HEK293 (cell line): ENCODE results near the gene ARHGEF11.

Experiments used
- CTCF ChIA-PET: fragments of 350-600 bp; formaldehyde crosslinking; extraction: SDS; loops from one replicate; lab custom pipeline; 2021; ENCODE audit warnings: antibody characterized with exemption; lab: Yijun Ruan, JAX
- POLR2A ChIA-PET: fragments of 300-600 bp; formaldehyde crosslinking; extraction: SDS; loops from one replicate; lab custom pipeline; 2020; ENCODE audit warnings: antibody characterized with exemption, inconsistent platforms; lab: Yijun Ruan, JAX
- H3K27ac ChIP-seq: fragments of 200-500 bp; sonication (Bioruptor generic); 2 replicates; pipeline ENCODE4 v1.5.1; 2014; ENCODE audit warnings: low read depth, low read length, control low read depth, inconsistent platforms; ENCODE audit errors: extremely low read depth
- H3K36me3 ChIP-seq, 2 experiments: fragments of 200-500 bp in 1 of 2; sonication (Bioruptor generic) in 1 of 2; 1 replicate in 1 of 2; 2 replicates in 1 of 2; pipeline ENCODE4 v1.5.1; 2014 to 2017; ENCODE audit warnings: inconsistent platforms in 2 of 2, low read length in 2 of 2; ENCODE audit not compliant: control insufficient read depth in 2 of 2, insufficient read depth in 1 of 2
- H3K4me1 ChIP-seq: fragments of 200-500 bp; sonication (Bioruptor generic); 2 replicates; pipeline ENCODE4 v1.5.1; 2014; ENCODE audit warnings: mild to moderate bottlenecking, low read length, inconsistent platforms; ENCODE audit not compliant: control insufficient read depth, insufficient read depth
- H3K4me3 ChIP-seq: 2 replicates; pipeline ENCODE4 v1.5.1; 2011; ENCODE audit warnings: low read depth, mild to moderate bottlenecking, control low read depth, low read length, moderate library complexity
- H3K9me3 ChIP-seq: fragments of 200-500 bp; sonication (Bioruptor generic); 2 replicates; pipeline ENCODE4 v1.5.1; 2014; ENCODE audit warnings: low read depth, low read length, inconsistent platforms; ENCODE audit not compliant: control insufficient read depth, insufficient read depth
- BCL11A ChIP-seq: fragments of 450-650 bp; formaldehyde crosslinking; IDR thresholded peaks from 2 replicates; pipeline ENCODE4 v1.5.1; 2016; ENCODE audit warnings: low read depth, missing biosample characterization, missing genetic modification characterization
- EGR2 ChIP-seq: fragments of 450-650 bp; formaldehyde crosslinking; IDR thresholded peaks from 2 replicates; pipeline ENCODE4 v1.5.1; 2016; ENCODE audit warnings: low read depth, missing biosample characterization, missing genetic modification characterization
- GLIS1 ChIP-seq: fragments of 450-650 bp; formaldehyde crosslinking; IDR thresholded peaks from 2 replicates; pipeline ENCODE4 v1.5.1; 2016; ENCODE audit warnings: missing biosample characterization, missing genetic modification characterization
- KLF1 ChIP-seq: fragments of 450-650 bp; formaldehyde crosslinking; IDR thresholded peaks from 2 replicates; pipeline ENCODE4 v1.5.1; 2016; ENCODE audit warnings: missing biosample characterization, missing genetic modification characterization
- KLF16 ChIP-seq: fragments of 450-650 bp; formaldehyde crosslinking; IDR thresholded peaks from 2 replicates; pipeline ENCODE4 v1.5.1; 2017; ENCODE audit warnings: missing biosample characterization, missing genetic modification characterization
- PATZ1 ChIP-seq: fragments of 450-650 bp; formaldehyde crosslinking; IDR thresholded peaks from 2 replicates; pipeline ENCODE4 v1.5.1; 2016; ENCODE audit warnings: missing biosample characterization, missing genetic modification characterization
- PRDM1 ChIP-seq: fragments of 450-650 bp; formaldehyde crosslinking; IDR thresholded peaks from 2 replicates; pipeline ENCODE4; 2016; ENCODE audit warnings: missing biosample characterization, missing genetic modification characterization
- SP2 ChIP-seq: fragments of 450-650 bp; formaldehyde crosslinking; IDR thresholded peaks from 2 replicates; pipeline ENCODE4 v1.5.1; 2016; ENCODE audit warnings: missing biosample characterization, missing genetic modification characterization
- WT1 ChIP-seq: fragments of 450-650 bp; formaldehyde crosslinking; IDR thresholded peaks from 2 replicates; pipeline ENCODE4 v1.5.1; 2016; ENCODE audit warnings: missing biosample characterization, missing genetic modification characterization
- YY1 ChIP-seq: fragments of 450-650 bp; formaldehyde crosslinking; IDR thresholded peaks from 2 replicates; pipeline ENCODE4 v1.5.1; 2018; ENCODE audit warnings: missing biosample characterization, missing genetic modification characterization
- ZBTB17 ChIP-seq: fragments of 450-650 bp; formaldehyde crosslinking; IDR thresholded peaks from 2 replicates; pipeline ENCODE4 v1.5.1; 2016; ENCODE audit warnings: missing biosample characterization, missing genetic modification characterization
- ZFHX2 ChIP-seq: fragments of 450-650 bp; formaldehyde crosslinking; conservative IDR thresholded peaks from 2 replicates; pipeline ENCODE4 v1.5.1; 2016; ENCODE audit warnings: missing biosample characterization, missing genetic modification characterization
- ZIC2 ChIP-seq: fragments of 450-650 bp; formaldehyde crosslinking; IDR thresholded peaks from 2 replicates; pipeline ENCODE4 v1.5.1; 2016; ENCODE audit warnings: missing biosample characterization, missing genetic modification characterization
- ZNF174 ChIP-seq: fragments of 450-650 bp; formaldehyde crosslinking; IDR thresholded peaks from 2 replicates; pipeline ENCODE4 v1.5.0; 2017; ENCODE audit warnings: missing biosample characterization, mild to moderate bottlenecking, missing genetic modification characterization
- ZNF530 ChIP-seq: fragments of 450-650 bp; formaldehyde crosslinking; IDR thresholded peaks from 2 replicates; pipeline ENCODE4 v1.5.1; 2016; ENCODE audit warnings: low read depth, missing biosample characterization, missing genetic modification characterization
- ZNF624 ChIP-seq: fragments of 450-650 bp; formaldehyde crosslinking; IDR thresholded peaks from 2 replicates; pipeline ENCODE4 v1.5.1; 2017; ENCODE audit warnings: missing biosample characterization, missing genetic modification characterization
- ZNF654 ChIP-seq: fragments of 450-650 bp; formaldehyde crosslinking; IDR thresholded peaks from 2 replicates; pipeline ENCODE4 v1.5.1; 2016; ENCODE audit warnings: low read depth, missing biosample characterization, missing genetic modification characterization
- TF ChIP-seq, protein P1 (sequence below): fragments of 450-650 bp; formaldehyde crosslinking; IDR thresholded peaks from 2 replicates; pipeline ENCODE4 v1.5.1; 2016; ENCODE audit warnings: missing biosample characterization, missing genetic modification characterization
- TF ChIP-seq, protein P2 (sequence below): fragments of 450-650 bp; formaldehyde crosslinking; IDR thresholded peaks from 2 replicates; pipeline ENCODE4 v1.5.1; 2017; ENCODE audit warnings: missing biosample characterization, missing genetic modification characterization

ARHGEF11 gene

DNA sequence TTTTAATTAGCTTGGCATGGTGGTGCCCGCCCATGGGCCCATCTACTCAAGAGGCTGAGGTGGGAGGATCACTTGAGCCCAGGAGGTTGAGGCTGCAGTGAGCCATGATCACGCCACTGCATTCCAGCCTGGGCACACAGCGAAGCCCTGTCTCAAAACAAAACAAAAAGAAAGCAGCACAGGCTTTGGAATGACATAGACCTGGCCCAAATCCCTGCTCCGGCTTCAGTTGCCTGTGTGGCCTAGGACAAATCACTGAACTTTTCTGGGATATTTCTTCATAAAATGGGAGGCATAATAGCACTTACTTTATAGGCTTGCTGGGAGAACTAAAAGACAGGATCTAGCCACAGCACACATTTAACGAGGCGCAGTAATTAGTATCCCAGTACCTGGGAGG lies 149.6 kb downstream of the ARHGEF11 start:
- Histone ChIP-seq H3K27ac (no peak overlapping the region), H3K9me3 (no peaks in the 10 kb centered on the region)
- TF ChIP-seq GLIS1 (peak; percentile 87), ZNF530 (tag by site-specific recombination) (no peak)
- TF ChIP-seq, all 188 proteins: peak for 1
- no peaks in the 10 kb centered on the region for H3K4me1 ChIP-seq
- ChIA-PET CTCF (interaction anchor here (0.6 to 0.9 kb wide), 3 partner anchors 41 to 765 kb away, joined by 3 to 4 read pairs (median 3); no protein-coding TSS in a partner anchor), POLR2A (no interaction called here)
- H3K4me3 ChIP-seq: no peak overlapping the region
- H3K36me3 ChIP-seq: no peaks in the 10 kb centered on the region

- H3K4me3 ChIP-seq: no peak overlapping the region
- TF ChIP-seq, protein P1, sequence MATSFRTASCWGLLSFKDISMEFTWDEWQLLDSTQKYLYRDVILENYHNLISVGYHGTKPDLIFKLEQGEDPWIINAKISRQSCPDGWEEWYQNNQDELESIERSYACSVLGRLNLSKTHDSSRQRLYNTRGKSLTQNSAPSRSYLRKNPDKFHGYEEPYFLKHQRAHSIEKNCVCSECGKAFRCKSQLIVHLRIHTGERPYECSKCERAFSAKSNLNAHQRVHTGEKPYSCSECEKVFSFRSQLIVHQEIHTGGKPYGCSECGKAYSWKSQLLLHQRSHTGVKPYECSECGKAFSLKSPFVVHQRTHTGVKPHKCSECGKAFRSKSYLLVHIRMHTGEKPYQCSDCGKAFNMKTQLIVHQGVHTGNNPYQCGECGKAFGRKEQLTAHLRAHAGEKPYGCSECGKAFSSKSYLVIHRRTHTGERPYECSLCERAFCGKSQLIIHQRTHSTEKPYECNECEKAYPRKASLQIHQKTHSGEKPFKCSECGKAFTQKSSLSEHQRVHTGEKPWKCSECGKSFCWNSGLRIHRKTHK: no peak
- 0 out of 2 replicates have a peak, but pooled peaks have one; percentile 27 for TF ChIP-seq PRDM1 (tag by site-specific recombination)
- TF ChIP-seq BCL11A (tag by site-specific recombination): no peak
- TF ChIP-seq ZNF654 (tag by site-specific recombination): no peak
- TF ChIP-seq WT1 (tag by site-specific recombination): no peak
- peak; percentile 65 for TF ChIP-seq ZBTB17 (tag by site-specific recombination)
- TF ChIP-seq, all 188 proteins: peak for 2
- Histone ChIP-seq H3K27ac (no peak overlapping the region), H3K9me3 (no peaks in the 10 kb centered on the region), H3K4me1 (no peaks in the 10 kb centered on the region), H3K36me3 (no peaks in the 10 kb centered on the region)
- ChIA-PET CTCF (interaction anchor here (0.6 to 1.5 kb wide), 6 partner anchors 15 to 764 kb away, joined by 3 to 9 read pairs (median 4); no protein-coding TSS in a partner anchor), POLR2A (no interaction called here)
Measured at GRCh38 chr1:156895455-156895812, 150.1 kb downstream of the ARHGEF11 start.

DNA sequence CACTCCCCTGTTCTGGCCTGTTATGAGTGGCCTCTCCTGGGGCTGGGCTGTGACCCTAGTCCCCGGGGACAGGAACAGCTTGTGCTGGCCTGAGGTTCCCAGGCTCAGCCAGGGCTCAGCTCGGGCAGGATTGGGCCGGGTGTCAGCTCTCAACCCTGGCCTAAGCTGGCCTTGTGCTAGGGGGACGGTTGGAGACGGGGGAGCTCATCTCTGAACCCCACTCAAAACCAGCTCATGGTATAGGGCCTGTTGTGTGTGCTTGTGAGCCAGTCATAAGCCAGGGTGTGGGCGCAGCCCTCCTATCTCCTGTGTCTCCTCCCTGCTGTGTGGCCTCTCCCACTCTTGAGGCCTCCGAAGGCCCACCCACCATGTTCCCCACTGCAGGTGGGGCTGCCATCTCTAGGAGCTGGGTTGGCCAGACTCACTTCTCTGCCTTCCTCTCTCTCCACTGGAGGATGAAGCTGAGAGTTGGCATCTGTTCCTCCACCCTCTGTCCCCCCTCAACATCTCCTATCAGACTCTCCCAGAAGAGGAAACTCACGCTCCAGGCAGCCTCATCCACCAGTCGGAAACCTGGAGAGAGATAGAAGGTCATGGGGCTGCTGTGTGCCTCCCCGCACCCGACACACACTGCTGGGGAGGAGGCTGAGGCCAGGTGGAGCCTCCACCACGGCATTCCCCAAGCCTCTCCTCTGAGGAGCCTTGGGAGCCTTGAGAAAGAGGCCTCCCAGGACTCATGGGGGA lies 150.7 kb downstream of the ARHGEF11 start:
- no peaks in the 10 kb centered on the region for H3K4me1 ChIP-seq
- H3K9me3 ChIP-seq: no peaks in the 10 kb centered on the region
- no peak overlapping the region for H3K27ac ChIP-seq
- no peaks in the 10 kb centered on the region for H3K36me3 ChIP-seq
- ChIA-PET POLR2A (interaction anchor here (0.6 to 1.2 kb wide), 2 partner anchors 73 to 168 kb away, joined by 3 to 6 read pairs; no protein-coding TSS in a partner anchor), CTCF (interaction anchor here (0.7 to 10.2 kb wide), 10 partner anchors 16 to 289 kb away, joined by 3 to 136 read pairs (median 6); no protein-coding TSS in a partner anchor)
- TF ChIP-seq KLF16 (tag by site-specific recombination) (no peak), ZFHX2 (tag by site-specific recombination) (peak; percentile 87), GLIS1 (peak; percentile 88), ZIC2 (tag by site-specific recombination) (0 out of 2 replicates have a peak, but pooled peaks have one; percentile 25), KLF1 (peak; percentile 50; the same call in 1 of the 2 replicates), EGR2 (tag by site-specific recombination) (peak; percentile 89), YY1 (tag by site-specific recombination) (no peak), SP2 (tag by site-specific recombination) (0 out of 2 replicates have a peak, but pooled peaks have one; percentile 19)
- no peak overlapping the region for H3K4me3 ChIP-seq

DNA sequence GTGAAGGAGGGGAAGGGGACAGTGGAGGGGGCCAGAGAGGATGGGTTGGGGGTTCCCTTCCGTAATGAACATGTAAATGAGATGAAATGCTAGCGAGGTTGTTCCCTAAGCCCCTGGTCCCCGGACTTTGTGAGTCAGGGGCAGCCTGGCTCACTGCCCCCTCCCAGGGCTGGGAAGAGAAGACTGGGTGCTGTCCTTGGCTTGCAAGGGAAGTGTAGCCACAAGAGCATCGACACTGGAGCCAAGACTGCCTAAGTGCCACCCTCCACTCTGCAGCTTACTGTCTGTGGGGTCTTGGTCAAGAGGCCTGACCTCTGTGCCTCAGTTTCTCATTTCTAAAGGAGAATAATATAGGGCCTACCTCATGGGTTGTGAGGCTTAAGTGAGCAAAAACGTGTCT lies 151.5 kb downstream of the ARHGEF11 start:
- Histone ChIP-seq H3K36me3 (no peaks in the 10 kb centered on the region), H3K27ac (no peak overlapping the region), H3K4me1 (no peaks in the 10 kb centered on the region), H3K9me3 (no peaks in the 10 kb centered on the region), H3K4me3 (no peak overlapping the region)
- POLR2A ChIA-PET: interaction anchor here (0.6 to 1.2 kb wide), 2 partner anchors 72 to 168 kb away, joined by 3 to 6 read pairs; no protein-coding TSS in a partner anchor
- CTCF ChIA-PET: interaction anchor here (0.9 to 10.2 kb wide), 8 partner anchors 17 to 203 kb away, joined by 4 to 136 read pairs (median 6); no protein-coding TSS in a partner anchor
- TF ChIP-seq PATZ1 (tag by site-specific recombination): no peak
- no peak for TF ChIP-seq ZNF174 (tag by site-specific recombination)
- no peak for TF ChIP-seq ZNF624 (tag by site-specific recombination)
- TF ChIP-seq, protein P2, sequence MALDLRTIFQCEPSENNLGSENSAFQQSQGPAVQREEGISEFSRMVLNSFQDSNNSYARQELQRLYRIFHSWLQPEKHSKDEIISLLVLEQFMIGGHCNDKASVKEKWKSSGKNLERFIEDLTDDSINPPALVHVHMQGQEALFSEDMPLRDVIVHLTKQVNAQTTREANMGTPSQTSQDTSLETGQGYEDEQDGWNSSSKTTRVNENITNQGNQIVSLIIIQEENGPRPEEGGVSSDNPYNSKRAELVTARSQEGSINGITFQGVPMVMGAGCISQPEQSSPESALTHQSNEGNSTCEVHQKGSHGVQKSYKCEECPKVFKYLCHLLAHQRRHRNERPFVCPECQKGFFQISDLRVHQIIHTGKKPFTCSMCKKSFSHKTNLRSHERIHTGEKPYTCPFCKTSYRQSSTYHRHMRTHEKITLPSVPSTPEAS: no peak
